ENCODE data around the gene KHK. TPM values are rescaled to one million over a fixed set of nuclear protein-coding genes. Genes with fewer than 3 reads are reported as not detected.
"Not testable (repeated sequence)": the region's sequence is repeated elsewhere in the genome, so short reads cannot be mapped to it uniquely, and the experiment has no call there.

The KHK gene
- total and polyA plus RNA-seq, 8 donors: 5.1 to 16.2 (median 7.4) TPM

- peak in 1 of 6 donors; percentile 21 for DNase-seq
- Histone ChIP-seq H3K9me3 (no peaks in the 10 kb centered on the region), H3K36me3 (no peaks in the 10 kb centered on the region), H3K27me3 (no peaks in the 10 kb centered on the region), H3K4me3 (no peak overlapping the region), H3K4me1 (peaks cover 12 to 18% (median 13%) of the 10 kb centered on the region in 3 donors), H3K27ac (no peak overlapping the region)
- TF ChIP-seq CTCF (IDR thresholded peaks at IDR 0.05): no peak
- FAIRE-seq: no peak
- WGBS, 2 donors: 87 to 91% methylated on average over 5 of the region's 5 CpGs
- intact Hi-C loops (cut with DNase I): no loop called here
- ATAC-seq: no peak
These were observed 13.7 kb upstream of the KHK start for GRCh38 chr2:27072920-27073319.

DNA sequence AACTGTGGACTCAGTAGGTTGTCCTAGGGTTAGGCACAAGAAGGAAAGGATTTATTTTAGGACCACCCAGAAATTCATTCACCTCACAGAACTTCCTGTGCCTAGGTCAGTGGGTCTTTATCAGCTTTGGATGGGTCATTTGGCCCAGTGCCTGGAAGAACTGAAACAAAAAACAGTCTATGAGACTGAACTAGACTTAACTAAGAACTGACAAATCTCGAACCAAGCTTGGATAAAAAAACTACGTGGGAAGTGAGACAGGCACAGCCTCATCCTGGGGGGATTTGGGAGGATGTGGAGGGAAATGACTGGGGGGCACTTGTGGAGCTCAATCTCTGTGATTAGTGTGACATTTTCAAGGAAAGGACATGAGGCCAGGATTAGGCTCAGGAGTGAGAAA lies 12.8 kb upstream of the KHK start:
- Histone ChIP-seq H3K36me3 (no peaks in the 10 kb centered on the region), H3K27ac (no peak overlapping the region), H3K4me3 (no peak overlapping the region), H3K4me1 (peaks cover 12 to 18% (median 13%) of the 10 kb centered on the region in 3 donors), H3K27me3 (no peaks in the 10 kb centered on the region), H3K9me3 (no peaks in the 10 kb centered on the region)
- FAIRE-seq (no peak), ATAC-seq (no peak), DNase-seq (no peak)
- no peak for TF ChIP-seq CTCF (IDR thresholded peaks at IDR 0.05)
- intact Hi-C loops (cut with DNase I): no loop called here
- 41 to 59% methylated on average over 2 of the region's 2 CpGs for WGBS, 2 donors

- Histone ChIP-seq H3K4me1 (peaks cover 5 to 13% (median 7%) of the 10 kb centered on the region in 3 donors), H3K27ac (no peak overlapping the region), H3K4me3 (no peak overlapping the region), H3K9me3 (no peaks in the 10 kb centered on the region), H3K36me3 (no peaks in the 10 kb centered on the region), H3K27me3 (no peaks in the 10 kb centered on the region)
- 72 to 73% methylated on average over 4 of the region's 4 CpGs for WGBS, 2 donors
- TF ChIP-seq CTCF (IDR thresholded peaks at IDR 0.05): no peak
- FAIRE-seq (no peak), ATAC-seq (no peak), DNase-seq (peak in 1 of 6 donors; percentile 49)
- intact Hi-C loops (cut with DNase I): no loop called here
These were observed 11.6 kb upstream of the KHK start for GRCh38 chr2:27074738-27075565.

GRCh38 chr2:27075566-27075871 lies 11.1 kb upstream of the KHK start:
- ATAC-seq; H3K4me1 ChIP-seq; intact Hi-C loops (cut with DNase I); H3K9me3 ChIP-seq; H3K36me3 ChIP-seq; H3K4me3 ChIP-seq; DNase-seq; FAIRE-seq; H3K27ac ChIP-seq; H3K27me3 ChIP-seq: not testable (repeated sequence)
- WGBS, 2 donors: 83 to 89% methylated on average over 6 of the region's 6 CpGs

- FAIRE-seq (no peak), ATAC-seq (no peak), DNase-seq (no peak)
- peaks cover 0 to 7% (median 0%) of the 10 kb centered on the region in 3 donors for H3K4me1 ChIP-seq
- intact Hi-C loops (cut with DNase I): no loop called here
- no peaks in the 10 kb centered on the region for H3K27me3 ChIP-seq
- H3K9me3 ChIP-seq: no peaks in the 10 kb centered on the region
- H3K36me3 ChIP-seq: no peaks in the 10 kb centered on the region
- TF ChIP-seq CTCF (IDR thresholded peaks at IDR 0.05): no peak
- no peak overlapping the region for H3K27ac ChIP-seq
- H3K4me3 ChIP-seq: no peak overlapping the region
- 74 to 83% methylated on average over 4 of the region's 4 CpGs for WGBS, 2 donors
These were observed 10.2 kb upstream of the KHK start for GRCh38 chr2:27076323-27076722.

Data from pancreas (tissue), 10 donors.